ENCODE data around the gene RPS19BP1.

The RPS19BP1 gene

GRCh38 chr22:39498368-39498767 lies 34.2 kb downstream of the RPS19BP1 start:
- peak in 4 of 10 donors; percentile 18 to 83 (median 35) for DNase-seq
- intact Hi-C loops (cut with DNase I), result no loop called here

- intact Hi-C loops (cut with DNase I), result no loop called here
- peak in 1 of 10 donors; percentile 29 for DNase-seq
Measured at GRCh38 chr22:39497429-39497828, 35.1 kb downstream of the RPS19BP1 start.

GRCh38 chr22:39496131-39496838 lies 36.3 kb downstream of the RPS19BP1 start:
- intact Hi-C loops (cut with DNase I), result no loop called here
- DNase-seq, result peak; percentile 77 to 98 (median 88)

GRCh38 chr22:39494471-39495120 lies 38.0 kb downstream of the RPS19BP1 start:
- intact Hi-C loops (cut with DNase I), result loop anchor here (5.0 kb wide), 1 partner anchor 33 kb away; no protein-coding TSS in a partner anchor
- DNase-seq, result peak in 3 of 10 donors; percentile 30 to 60 (median 48)

- DNase-seq, result peak in 2 of 10 donors; percentile 10 to 25
- intact Hi-C loops (cut with DNase I), result loop anchor here (5.0 kb wide), 1 partner anchor 34 kb away; no protein-coding TSS in a partner anchor
Measured at GRCh38 chr22:39493759-39494158, 38.8 kb downstream of the RPS19BP1 start.

- intact Hi-C loops (cut with DNase I), result loop anchor here (5.0 kb wide), 1 partner anchor 35 kb away; no protein-coding TSS in a partner anchor
- DNase-seq, result peak in 3 of 10 donors; percentile 14 to 63 (median 60)
Measured at GRCh38 chr22:39492186-39492585, 40.4 kb downstream of the RPS19BP1 start.

GRCh38 chr22:39491696-39492095 lies 40.9 kb downstream of the RPS19BP1 start:
- intact Hi-C loops (cut with DNase I), result loop anchor here (5.0 kb wide), 1 partner anchor 36 kb away; no protein-coding TSS in a partner anchor
- peak in 2 of 10 donors; percentile 40 to 59 for DNase-seq

GRCh38 chr22:39490966-39491680 lies 41.4 kb downstream of the RPS19BP1 start:
- intact Hi-C loops (cut with DNase I), result loop anchor here (5.0 kb wide), 1 partner anchor 36 kb away; no protein-coding TSS in a partner anchor
- DNase-seq, result peak in 3 of 10 donors; percentile 49 to 76 (median 59)

- intact Hi-C loops (cut with DNase I), result loop anchor here (5.0 kb wide), 1 partner anchor 37 kb away; no protein-coding TSS in a partner anchor
- peak; percentile 73 to 98 (median 88) for DNase-seq
Measured at GRCh38 chr22:39490135-39490798, 42.3 kb downstream of the RPS19BP1 start.

- intact Hi-C loops (cut with DNase I), result loop anchor here (5.0 kb wide), 1 partner anchor 38 kb away; no protein-coding TSS in a partner anchor
- DNase-seq, result peak in 2 of 10 donors; percentile 50 to 68
Measured at GRCh38 chr22:39489094-39490068, 43.2 kb downstream of the RPS19BP1 start.

- peak in 2 of 10 donors; percentile 76 to 81 for DNase-seq
- intact Hi-C loops (cut with DNase I), result no loop called here
Measured at GRCh38 chr22:39488563-39489083, 43.9 kb downstream of the RPS19BP1 start.

- DNase-seq, result peak in 2 of 10 donors; percentile 59 to 84
- intact Hi-C loops (cut with DNase I), result no loop called here
Measured at GRCh38 chr22:39487826-39488520, 44.6 kb downstream of the RPS19BP1 start.

GRCh38 chr22:39486951-39487825 lies 45.4 kb downstream of the RPS19BP1 start:
- intact Hi-C loops (cut with DNase I), result no loop called here
- peak in 4 of 10 donors; percentile 37 to 83 (median 70) for DNase-seq

GRCh38 chr22:39482768-39483167 lies 49.8 kb downstream of the RPS19BP1 start:
- DNase-seq, result no peak
- intact Hi-C loops (cut with DNase I), result no loop called here

GRCh38 chr22:39481595-39481994 lies 51.0 kb downstream of the RPS19BP1 start:
- intact Hi-C loops (cut with DNase I), result no loop called here
- DNase-seq, result no peak

GRCh38 chr22:39481054-39481453 lies 51.5 kb downstream of the RPS19BP1 start:
- peak in 5 of 10 donors; percentile 51 to 94 (median 74) for DNase-seq
- intact Hi-C loops (cut with DNase I), result no loop called here

- intact Hi-C loops (cut with DNase I), result no loop called here
- no peak for DNase-seq
Measured at GRCh38 chr22:39480557-39480956, 52.0 kb downstream of the RPS19BP1 start.
